Karpas-422 (cell line): ENCODE data around the gene OTX1. TPM values are rescaled to one million over a fixed set of nuclear protein-coding genes. Genes with fewer than 3 reads are reported as not detected.
A peak's percentile ranks its signal among the peaks of the same experiment; 100 is the strongest.

Experiments
- DNase-seq: peaks from one replicate; pipeline ENCODE4 v3.0.0-alpha.2; 2015
- H2AFZ ChIP-seq: fragments of 200-600 bp; sonication (generic); 2 replicates; pipeline ENCODE4 v1.6.1; 2014; ENCODE audit warnings: antibody characterized with exemption, low read length, mixed read lengths
- H3K27ac ChIP-seq: fragments of 200-600 bp; sonication (generic); 2 replicates; pipeline ENCODE4 v1.5.1; 2014; ENCODE audit warnings: mild to moderate bottlenecking, low read length, moderate library complexity
- H3K27me3 ChIP-seq: fragments of 200-600 bp; sonication (generic); 2 replicates; pipeline ENCODE4 v1.6.1; 2014; ENCODE audit warnings: low read length, mixed read lengths
- H3K36me3 ChIP-seq: fragments of 200-600 bp; sonication (generic); 2 replicates; pipeline ENCODE4 v1.6.1; 2014; ENCODE audit warnings: low read length, mixed read lengths; ENCODE audit not compliant: insufficient read depth
- H3K4me1 ChIP-seq: fragments of 200-600 bp; sonication (generic); 2 replicates; pipeline ENCODE4 v1.6.1; 2014; ENCODE audit warnings: mild to moderate bottlenecking, low read length, mixed read lengths
- H3K4me2 ChIP-seq: fragments of 200-600 bp; sonication (generic); 2 replicates; pipeline ENCODE4 v1.6.1; 2014; ENCODE audit warnings: low read length, low read depth, mild to moderate bottlenecking; ENCODE audit not compliant: poor library complexity, severe bottlenecking
- H3K4me3 ChIP-seq: fragments of 200-600 bp; sonication (generic); 2 replicates; pipeline ENCODE4 v1.5.1; 2014; ENCODE audit warnings: mild to moderate bottlenecking, antibody characterized with exemption, low read length, mixed read lengths
- H3K79me2 ChIP-seq: fragments of 200-600 bp; sonication (generic); 2 replicates; pipeline ENCODE4 v1.6.1; 2014; ENCODE audit warnings: mild to moderate bottlenecking, low read length, mixed read lengths
- H3K9ac ChIP-seq: fragments of 200-600 bp; sonication (generic); 2 replicates; pipeline ENCODE4 v1.6.0; 2014; ENCODE audit warnings: low read length
- H3K9me2 ChIP-seq: fragments of 200-600 bp; sonication (generic), shearing (Covaris generic); replicated peaks from 2 replicates; pipeline ENCODE4 v1.6.0; 2014; ENCODE audit warnings: mild to moderate bottlenecking, low read length, moderate library complexity; ENCODE audit not compliant: insufficient read depth
- H3K9me3 ChIP-seq: fragments of 300-700, 200-600 bp; sonication (generic); 2 replicates; pipeline ENCODE4 v1.6.1; 2014; ENCODE audit warnings: low read length, mixed read lengths
- H4K20me1 ChIP-seq: fragments of 200-600 bp; sonication (generic); 2 replicates; pipeline ENCODE4 v1.6.1; 2014; ENCODE audit warnings: mild to moderate bottlenecking, antibody characterized with exemption, low read length, low read depth; ENCODE audit not compliant: insufficient read depth
- total RNA-seq: library from RNA; depleted of rRNA; stranded (reverse); fragments of >200 nt; shearing (Covaris generic); gene quantifications from 2 replicates; pipeline ENCODE4 v1.2.3, GENCODE V29; 2014; ENCODE audit warnings: low replicate concordance

Gene OTX1
- total RNA-seq, 1 experiment from 2014 or later = 6.4 TPM

- H3K4me2 ChIP-seq = no peak overlapping the region
- 0 out of 2 replicates have a peak, but pooled peaks cover 4% of the 10 kb centered on the region for H3K36me3 ChIP-seq
- no peak overlapping the region for H3K9ac ChIP-seq
- H3K9me2 ChIP-seq = no peaks in the 10 kb centered on the region
- no peaks in the 10 kb centered on the region for H4K20me1 ChIP-seq
- H2AFZ ChIP-seq = no peak overlapping the region
- DNase-seq = no peak
- H3K27me3 ChIP-seq = no peaks in the 10 kb centered on the region
- peaks cover 23% of the 10 kb centered on the region for H3K4me1 ChIP-seq
- no peaks in the 10 kb centered on the region for H3K9me3 ChIP-seq
- no peak overlapping the region for H3K27ac ChIP-seq
- H3K4me3 ChIP-seq = no peak overlapping the region
- peaks cover 14% of the 10 kb centered on the region for H3K79me2 ChIP-seq
Measured at GRCh38 chr2:63053889-63054602, 3.4 kb downstream of the OTX1 start.

GRCh38 chr2:63054841-63055225, 4.2 kb downstream of the OTX1 start:
- H3K4me1 ChIP-seq = peaks cover 15% of the 10 kb centered on the region

GRCh38 chr2:63055226-63056106, 4.8 kb downstream of the OTX1 start:
- DNase-seq = no peak
- no peak overlapping the region for H3K4me2 ChIP-seq
- H2AFZ ChIP-seq = no peak overlapping the region
- H3K27ac ChIP-seq = no peak overlapping the region
- H3K9me2 ChIP-seq = no peaks in the 10 kb centered on the region
- 0 out of 2 replicates have a peak, but pooled peaks cover 4% of the 10 kb centered on the region for H3K36me3 ChIP-seq
- no peak overlapping the region for H3K4me3 ChIP-seq
- no peaks in the 10 kb centered on the region for H3K27me3 ChIP-seq
- peaks cover 14% of the 10 kb centered on the region for H3K4me1 ChIP-seq
- no peaks in the 10 kb centered on the region for H3K9me3 ChIP-seq
- peaks cover 14% of the 10 kb centered on the region for H3K79me2 ChIP-seq
- no peak overlapping the region for H3K9ac ChIP-seq
- H4K20me1 ChIP-seq = no peaks in the 10 kb centered on the region

More at GRCh38 chr2:63054841-63055225, 4.2 kb downstream of the OTX1 start:
- Histone ChIP-seq H2AFZ (no peak overlapping the region), H3K4me3 (no peak overlapping the region), H3K36me3 (0 out of 2 replicates have a peak, but pooled peaks cover 4% of the 10 kb centered on the region), H4K20me1 (no peaks in the 10 kb centered on the region), H3K9ac (no peak overlapping the region), H3K79me2 (peaks cover 14% of the 10 kb centered on the region), H3K9me3 (no peaks in the 10 kb centered on the region), H3K27me3 (no peaks in the 10 kb centered on the region), H3K9me2 (no peaks in the 10 kb centered on the region), H3K27ac (no peak overlapping the region), H3K4me2 (no peak overlapping the region)
- no peak for DNase-seq

- no peaks in the 10 kb centered on the region for H3K9me2 ChIP-seq
- no peaks in the 10 kb centered on the region for H4K20me1 ChIP-seq
- peaks cover 7% of the 10 kb centered on the region for H3K79me2 ChIP-seq
- no peak overlapping the region for H3K4me2 ChIP-seq
- H3K27ac ChIP-seq = no peak overlapping the region
- H2AFZ ChIP-seq = no peak overlapping the region
- H3K9me3 ChIP-seq = no peaks in the 10 kb centered on the region
- 0 out of 2 replicates have a peak, but pooled peaks cover 4% of the 10 kb centered on the region for H3K36me3 ChIP-seq
- no peak overlapping the region for H3K9ac ChIP-seq
- H3K27me3 ChIP-seq = no peaks in the 10 kb centered on the region
- H3K4me1 ChIP-seq = peaks cover 12% of the 10 kb centered on the region
- DNase-seq = no peak
- H3K4me3 ChIP-seq = no peak overlapping the region
Measured at GRCh38 chr2:63056107-63057050, 5.7 kb downstream of the OTX1 start.

DNA sequence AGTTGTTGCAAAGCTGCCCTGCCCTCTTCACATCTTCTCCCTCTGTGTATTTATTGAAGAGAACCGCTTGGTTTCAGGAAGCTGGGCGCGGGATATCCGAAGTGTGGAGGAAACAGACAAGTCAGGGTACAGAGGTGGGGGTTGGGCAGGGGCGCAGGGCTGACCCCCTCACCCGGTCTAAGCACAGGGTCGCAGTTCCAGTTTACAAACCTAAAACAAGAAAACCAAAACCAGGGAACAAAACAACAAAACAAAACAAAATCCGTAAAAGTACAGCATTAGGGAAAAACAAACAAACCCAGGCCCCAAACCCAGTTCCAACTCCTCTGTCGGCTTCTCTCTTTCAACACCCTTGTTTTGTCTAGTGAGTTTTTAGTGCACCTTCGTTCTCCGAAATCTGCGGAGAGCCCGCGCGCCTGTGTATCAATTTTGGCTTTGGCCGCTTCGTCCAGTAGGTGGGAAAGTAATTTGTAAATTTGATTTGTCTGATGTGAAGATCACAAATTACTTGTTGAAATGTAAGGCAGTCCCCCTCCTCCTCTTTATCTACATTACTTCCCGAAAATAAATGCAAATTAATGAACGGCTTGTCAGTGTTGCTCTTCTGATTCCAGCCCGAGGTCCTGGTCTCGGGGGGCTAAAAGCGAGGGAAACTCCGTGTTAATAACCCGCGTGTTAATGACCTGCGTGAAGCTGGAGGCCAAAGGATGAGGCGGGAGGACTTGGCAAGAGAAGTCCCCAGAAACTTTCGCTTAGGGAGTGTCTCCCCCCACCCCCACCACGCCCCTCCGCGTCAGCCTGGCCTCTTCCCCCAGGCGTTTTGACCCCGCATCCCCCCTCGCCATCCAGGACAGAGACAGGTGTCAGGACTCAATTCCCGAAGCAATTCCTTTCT, 6.9 kb downstream of the OTX1 start:
- Histone ChIP-seq H3K36me3 (0 out of 2 replicates have a peak, but pooled peaks cover 4% of the 10 kb centered on the region), H3K79me2 (no peaks in the 10 kb centered on the region), H3K9me3 (no peaks in the 10 kb centered on the region), H3K27ac (no peak overlapping the region), H3K4me2 (peak overlapping the region; percentile 39), H3K9me2 (no peaks in the 10 kb centered on the region), H3K4me1 (peaks cover 6% of the 10 kb centered on the region), H4K20me1 (no peaks in the 10 kb centered on the region), H3K9ac (no peak overlapping the region), H3K4me3 (no peak overlapping the region), H2AFZ (no peak overlapping the region), H3K27me3 (no peaks in the 10 kb centered on the region)
- DNase-seq = no peak

- no peak overlapping the region for H2AFZ ChIP-seq
- H3K79me2 ChIP-seq = no peaks in the 10 kb centered on the region
- 0 out of 2 replicates have a peak, but pooled peaks cover 4% of the 10 kb centered on the region for H3K36me3 ChIP-seq
- H3K27me3 ChIP-seq = no peaks in the 10 kb centered on the region
- H4K20me1 ChIP-seq = no peaks in the 10 kb centered on the region
- H3K4me1 ChIP-seq = peaks cover 6% of the 10 kb centered on the region
- no peak overlapping the region for H3K9ac ChIP-seq
- DNase-seq = no peak
- H3K9me3 ChIP-seq = no peaks in the 10 kb centered on the region
- no peak overlapping the region for H3K4me3 ChIP-seq
- no peaks in the 10 kb centered on the region for H3K9me2 ChIP-seq
- no peak overlapping the region for H3K27ac ChIP-seq
- H3K4me2 ChIP-seq = no peak overlapping the region
Measured at GRCh38 chr2:63058144-63058920, 7.7 kb downstream of the OTX1 start.
